ENCODE data around the gene LRRTM4. TPM values are rescaled to one million over a fixed set of nuclear protein-coding genes. Genes with fewer than 3 reads are reported as not detected.

The LRRTM4 gene
- polyA plus RNA-seq, 1 of the 3 experiments (the other 2 are of a cell fraction), result 0.10 TPM

DNA sequence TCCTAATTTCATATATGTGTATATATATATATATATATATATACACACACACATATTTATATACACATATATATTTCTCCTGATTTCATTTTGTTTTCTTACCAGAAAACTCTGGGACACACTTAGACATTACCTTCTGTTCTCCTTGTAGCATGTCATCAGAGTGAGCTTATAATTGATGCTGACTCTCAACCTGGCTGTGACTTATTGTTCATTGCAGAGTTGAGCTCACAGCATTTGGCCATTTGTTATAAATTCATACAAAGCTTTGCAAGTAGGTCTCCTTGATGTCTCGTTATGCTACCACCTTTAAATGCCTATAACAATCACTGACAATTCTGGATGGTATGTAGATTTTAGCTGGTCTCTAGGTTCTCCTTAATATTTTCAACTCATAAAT is 314.8 kb downstream of the LRRTM4 start:
- TF ChIP-seq RFX5 (IDR thresholded peaks at IDR 0.05; ENCODE audit: low read length) (no peak), EZH2phosphoT487 (IDR thresholded peaks at IDR 0.05; ENCODE audit: borderline replicate concordance, low read depth) (no peak)
- H3F3A ChIP-seq (replicated peaks; ENCODE audit: insufficient read depth), result no peaks in the 10 kb centered on the region
- H3K79me2 ChIP-seq (ENCODE audit: insufficient read depth), result no peaks in the 10 kb centered on the region
- no peaks in the 10 kb centered on the region for H3K36me3 ChIP-seq (replicated peaks in 1 of 2; ENCODE audit: control insufficient read depth in 1 of 2, insufficient read depth in 2 of 2, low read length in 1 of 2)
- H3K4me1 ChIP-seq (ENCODE audit: control insufficient read depth in 1 of 2, insufficient read depth in 2 of 2, low read depth in 1 of 2, low read length in 1 of 2), result peaks cover 0 to 3% of the 10 kb centered on the region in 2 experiments; a peak in 1 of 4 replicates
- no peak overlapping the region for H3K4me2 ChIP-seq
- no peaks in the 10 kb centered on the region for H3K9me2 ChIP-seq
- ChIA-PET POLR2A (no interaction called here), CTCF (no interaction called here)
- no peak for DNase-seq
- H3K27me3 ChIP-seq (ENCODE audit: insufficient read depth), result no peaks in the 10 kb centered on the region
- H2AFZ ChIP-seq (ENCODE audit: low read depth), result no peak overlapping the region
- H3K27ac ChIP-seq (ENCODE audit: low read depth in 2 of 2, low read length in 1 of 2), result no peak overlapping the region
- no peak overlapping the region for H3K4me3 ChIP-seq (ENCODE audit: low read depth in 2 of 2, low read length in 1 of 2)
- no peak overlapping the region for H3K9ac ChIP-seq
- 24% methylated on average over 1 of the region's 1 CpG for WGBS (ENCODE audit: low lambda C conversion rate)
- no peaks in the 10 kb centered on the region for H3K9me3 ChIP-seq
- H4K20me1 ChIP-seq (ENCODE audit: insufficient read depth), result no peaks in the 10 kb centered on the region

DNA sequence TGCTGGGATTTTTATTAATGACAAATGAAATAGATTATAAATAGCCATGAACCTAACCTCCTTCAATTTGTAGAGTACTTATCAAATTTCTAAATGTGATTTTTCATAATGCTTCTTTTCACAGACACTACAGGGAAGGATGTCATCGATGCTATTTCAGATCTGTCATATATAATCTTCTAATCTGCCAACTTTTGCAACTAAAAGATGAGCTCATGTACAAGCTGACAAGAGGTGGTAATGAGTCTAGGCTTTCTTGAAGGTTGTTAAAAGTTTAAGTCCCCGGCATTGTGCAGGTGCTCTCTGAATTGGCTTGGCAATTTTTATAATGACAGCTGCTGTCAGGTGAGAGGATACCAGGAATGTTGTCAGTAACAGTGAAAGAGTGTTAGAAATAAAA is 320.4 kb downstream of the LRRTM4 start:
- Histone ChIP-seq H3K9ac (no peak overlapping the region), H3K9me2 (no peaks in the 10 kb centered on the region), H3K9me3 (no peaks in the 10 kb centered on the region), H3K27ac (ENCODE audit: low read depth in 2 of 2, low read length in 1 of 2) (no peak overlapping the region; a peak in 1 of 4 replicates), H3K27me3 (ENCODE audit: insufficient read depth) (no peaks in the 10 kb centered on the region), H3F3A (replicated peaks; ENCODE audit: insufficient read depth) (no peaks in the 10 kb centered on the region), H3K4me2 (no peak overlapping the region), H2AFZ (ENCODE audit: low read depth) (no peak overlapping the region), H3K4me3 (ENCODE audit: low read depth in 2 of 2, low read length in 1 of 2) (no peak overlapping the region), H3K4me1 (ENCODE audit: control insufficient read depth in 1 of 2, insufficient read depth in 2 of 2, low read depth in 1 of 2, low read length in 1 of 2) (no peaks in the 10 kb centered on the region), H3K36me3 (replicated peaks in 1 of 2; ENCODE audit: control insufficient read depth in 1 of 2, insufficient read depth in 2 of 2, low read length in 1 of 2) (no peaks in the 10 kb centered on the region), H4K20me1 (ENCODE audit: insufficient read depth) (no peaks in the 10 kb centered on the region), H3K79me2 (ENCODE audit: insufficient read depth) (no peaks in the 10 kb centered on the region)
- no peak for DNase-seq
- TF ChIP-seq, protein P1, sequence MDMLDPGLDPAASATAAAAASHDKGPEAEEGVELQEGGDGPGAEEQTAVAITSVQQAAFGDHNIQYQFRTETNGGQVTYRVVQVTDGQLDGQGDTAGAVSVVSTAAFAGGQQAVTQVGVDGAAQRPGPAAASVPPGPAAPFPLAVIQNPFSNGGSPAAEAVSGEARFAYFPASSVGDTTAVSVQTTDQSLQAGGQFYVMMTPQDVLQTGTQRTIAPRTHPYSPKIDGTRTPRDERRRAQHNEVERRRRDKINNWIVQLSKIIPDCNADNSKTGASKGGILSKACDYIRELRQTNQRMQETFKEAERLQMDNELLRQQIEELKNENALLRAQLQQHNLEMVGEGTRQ (IDR thresholded peaks at IDR 0.05; ENCODE audit: borderline replicate concordance, low read depth, low read length), result no peak
- TF ChIP-seq RFX5 (IDR thresholded peaks at IDR 0.05; ENCODE audit: low read length) (no peak), ELF1 (IDR thresholded peaks at IDR 0.05) (no peak), RAD21 (IDR thresholded peaks at IDR 0.05; ENCODE audit: low read length) (no peak), FOXM1 (IDR thresholded peaks at IDR 0.05; ENCODE audit: low read depth) (no peak), GABPA (IDR thresholded peaks at IDR 0.05; ENCODE audit: low read depth) (no peak), TEAD4 (IDR thresholded peaks at IDR 0.05; ENCODE audit: borderline replicate concordance, insufficient read depth) (no peak)
- TF ChIP-seq, protein P2, sequence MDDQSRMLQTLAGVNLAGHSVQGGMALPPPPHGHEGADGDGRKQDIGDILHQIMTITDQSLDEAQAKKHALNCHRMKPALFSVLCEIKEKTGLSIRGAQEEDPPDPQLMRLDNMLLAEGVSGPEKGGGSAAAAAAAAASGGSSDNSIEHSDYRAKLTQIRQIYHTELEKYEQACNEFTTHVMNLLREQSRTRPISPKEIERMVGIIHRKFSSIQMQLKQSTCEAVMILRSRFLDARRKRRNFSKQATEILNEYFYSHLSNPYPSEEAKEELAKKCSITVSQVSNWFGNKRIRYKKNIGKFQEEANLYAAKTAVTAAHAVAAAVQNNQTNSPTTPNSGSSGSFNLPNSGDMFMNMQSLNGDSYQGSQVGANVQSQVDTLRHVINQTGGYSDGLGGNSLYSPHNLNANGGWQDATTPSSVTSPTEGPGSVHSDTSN (IDR thresholded peaks at IDR 0.05), result no peak
- TF ChIP-seq, protein P3, sequence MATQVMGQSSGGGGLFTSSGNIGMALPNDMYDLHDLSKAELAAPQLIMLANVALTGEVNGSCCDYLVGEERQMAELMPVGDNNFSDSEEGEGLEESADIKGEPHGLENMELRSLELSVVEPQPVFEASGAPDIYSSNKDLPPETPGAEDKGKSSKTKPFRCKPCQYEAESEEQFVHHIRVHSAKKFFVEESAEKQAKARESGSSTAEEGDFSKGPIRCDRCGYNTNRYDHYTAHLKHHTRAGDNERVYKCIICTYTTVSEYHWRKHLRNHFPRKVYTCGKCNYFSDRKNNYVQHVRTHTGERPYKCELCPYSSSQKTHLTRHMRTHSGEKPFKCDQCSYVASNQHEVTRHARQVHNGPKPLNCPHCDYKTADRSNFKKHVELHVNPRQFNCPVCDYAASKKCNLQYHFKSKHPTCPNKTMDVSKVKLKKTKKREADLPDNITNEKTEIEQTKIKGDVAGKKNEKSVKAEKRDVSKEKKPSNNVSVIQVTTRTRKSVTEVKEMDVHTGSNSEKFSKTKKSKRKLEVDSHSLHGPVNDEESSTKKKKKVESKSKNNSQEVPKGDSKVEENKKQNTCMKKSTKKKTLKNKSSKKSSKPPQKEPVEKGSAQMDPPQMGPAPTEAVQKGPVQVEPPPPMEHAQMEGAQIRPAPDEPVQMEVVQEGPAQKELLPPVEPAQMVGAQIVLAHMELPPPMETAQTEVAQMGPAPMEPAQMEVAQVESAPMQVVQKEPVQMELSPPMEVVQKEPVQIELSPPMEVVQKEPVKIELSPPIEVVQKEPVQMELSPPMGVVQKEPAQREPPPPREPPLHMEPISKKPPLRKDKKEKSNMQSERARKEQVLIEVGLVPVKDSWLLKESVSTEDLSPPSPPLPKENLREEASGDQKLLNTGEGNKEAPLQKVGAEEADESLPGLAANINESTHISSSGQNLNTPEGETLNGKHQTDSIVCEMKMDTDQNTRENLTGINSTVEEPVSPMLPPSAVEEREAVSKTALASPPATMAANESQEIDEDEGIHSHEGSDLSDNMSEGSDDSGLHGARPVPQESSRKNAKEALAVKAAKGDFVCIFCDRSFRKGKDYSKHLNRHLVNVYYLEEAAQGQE (IDR thresholded peaks at IDR 0.05; ENCODE audit: low read depth, low read length), result no peak
- ChIA-PET POLR2A (no interaction called here), CTCF (no interaction called here)
- WGBS (ENCODE audit: low lambda C conversion rate), result 39% methylated on average over 2 of the region's 2 CpGs

All from SK-N-SH (cell line).